Subcutaneous adipose tissue (tissue), 4 donors: Measurements from ENCODE around the gene DLX2. TPM values are rescaled to one million over a fixed set of nuclear protein-coding genes. Genes with fewer than 3 reads are reported as not detected.

Experiments
- CTCF ChIP-seq: fragments of 450-650 bp; IDR thresholded peaks from one replicate; pipeline ENCODE4 v1.5.1; 2016; ENCODE audit warnings: low read depth, mild to moderate bottlenecking, control low read depth, antibody characterized with exemption, moderate library complexity
- total RNA-seq, 4 donors: library from RNA; depleted of rRNA; stranded (reverse); fragments of >200 nt; gene quantifications; one replicate each; pipeline ENCODE4 v1.1.0, GENCODE V29; 2016

The DLX2 gene
- total RNA-seq = not detected

GRCh38 chr2:172102391-172103359 is at the start of gene DLX2:
TSS of gene DLX2 (minus strand) at chr2:172102900. CDS start at chr2:172102538, 362 bp downstream.
- TF ChIP-seq CTCF = no peak

GRCh38 chr2:172147944-172148650 is 45.4 kb upstream of the DLX2 start:
- TF ChIP-seq CTCF = no peak

- TF ChIP-seq CTCF = no peak
Observed at GRCh38 chr2:172143817-172144216, 41.1 kb upstream of the DLX2 start.

- no peak for TF ChIP-seq CTCF
Observed at GRCh38 chr2:172137943-172138342, 35.2 kb upstream of the DLX2 start.

GRCh38 chr2:172137109-172137508 is 34.4 kb upstream of the DLX2 start:
- no peak for TF ChIP-seq CTCF

- TF ChIP-seq CTCF = no peak
Observed at GRCh38 chr2:172135446-172135845, 32.7 kb upstream of the DLX2 start.

- TF ChIP-seq CTCF = no peak
Observed at GRCh38 chr2:172134270-172134669, 31.6 kb upstream of the DLX2 start.
